HUES48 (cell line): Measurements from ENCODE around the gene CDCP2.

Source experiments
- H3K27ac ChIP-seq: one replicate; pipeline ENCODE4 v1.7.0; 2013; ENCODE audit warnings: low read depth, low read length, inconsistent platforms
- H3K27me3 ChIP-seq: 2 replicates; pipeline ENCODE4 v1.6.1; 2013; ENCODE audit warnings: mild to moderate bottlenecking, low read length; ENCODE audit not compliant: control insufficient read depth, insufficient read depth
- H3K36me3 ChIP-seq: 2 replicates; pipeline ENCODE4 v1.6.1; 2013; ENCODE audit warnings: low read length; ENCODE audit not compliant: control insufficient read depth, insufficient read depth
- H3K4me1 ChIP-seq: 2 replicates; pipeline ENCODE4 v1.6.1; 2013; ENCODE audit warnings: mild to moderate bottlenecking, low read length; ENCODE audit not compliant: control insufficient read depth, insufficient read depth
- H3K4me3 ChIP-seq: 2 replicates; pipeline ENCODE4 v1.5.1; 2013; ENCODE audit warnings: mild to moderate bottlenecking, low read depth, low read length
- H3K9ac ChIP-seq: 2 replicates; pipeline ENCODE4 v1.6.1; 2013; ENCODE audit warnings: mild to moderate bottlenecking, low read depth, low read length, moderate library complexity
- H3K9me3 ChIP-seq: 2 replicates; pipeline ENCODE4 v1.6.1; 2013; ENCODE audit warnings: low read length; ENCODE audit not compliant: control insufficient read depth, insufficient read depth

CDCP2 gene

DNA sequence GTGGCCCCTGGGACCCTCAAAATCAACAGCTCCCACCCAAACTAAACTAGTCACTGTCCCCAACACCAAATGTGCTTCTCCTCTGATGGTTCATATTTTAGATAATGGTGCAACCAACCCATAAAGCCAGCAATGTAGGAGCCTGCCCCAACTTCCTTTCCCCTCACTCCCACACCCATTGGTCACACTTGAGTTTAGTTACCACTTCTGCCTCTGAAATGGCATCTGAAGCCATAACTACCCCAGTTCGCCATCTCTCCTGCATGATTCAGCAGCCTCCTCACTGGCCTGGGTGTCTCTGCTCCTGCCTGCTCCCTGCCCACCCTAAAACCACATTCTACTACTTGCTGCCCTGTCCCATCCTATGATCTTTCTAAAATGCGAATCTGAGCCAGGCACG lies 3.4 kb upstream of the CDCP2 start:
- Histone ChIP-seq H3K9me3 (no peaks in the 10 kb centered on the region), H3K4me3 (no peak overlapping the region), H3K9ac (no peak overlapping the region), H3K27ac (no peak overlapping the region), H3K4me1 (peaks cover 10% of the 10 kb centered on the region; the same call in 1 of the 2 replicates), H3K36me3 (no peaks in the 10 kb centered on the region), H3K27me3 (no peaks in the 10 kb centered on the region)

- Histone ChIP-seq H3K4me1 (peaks cover 10% of the 10 kb centered on the region; the same call in 1 of the 2 replicates), H3K4me3 (no peak overlapping the region), H3K9me3 (no peaks in the 10 kb centered on the region), H3K27ac (no peak overlapping the region), H3K36me3 (no peaks in the 10 kb centered on the region), H3K9ac (no peak overlapping the region), H3K27me3 (no peaks in the 10 kb centered on the region)
These were observed 987 bp upstream of the CDCP2 start for GRCh38 chr1:54153535-54154439.

GRCh38 chr1:54151013-54151412 lies 1.8 kb downstream of the CDCP2 start:
- H3K4me1 ChIP-seq, result peaks cover 10% of the 10 kb centered on the region; the same call in 1 of the 2 replicates
- no peak overlapping the region for H3K4me3 ChIP-seq
- no peaks in the 10 kb centered on the region for H3K36me3 ChIP-seq
- H3K27ac ChIP-seq, result no peak overlapping the region
- H3K27me3 ChIP-seq, result no peaks in the 10 kb centered on the region
- H3K9me3 ChIP-seq, result no peaks in the 10 kb centered on the region
- H3K9ac ChIP-seq, result no peak overlapping the region

DNA sequence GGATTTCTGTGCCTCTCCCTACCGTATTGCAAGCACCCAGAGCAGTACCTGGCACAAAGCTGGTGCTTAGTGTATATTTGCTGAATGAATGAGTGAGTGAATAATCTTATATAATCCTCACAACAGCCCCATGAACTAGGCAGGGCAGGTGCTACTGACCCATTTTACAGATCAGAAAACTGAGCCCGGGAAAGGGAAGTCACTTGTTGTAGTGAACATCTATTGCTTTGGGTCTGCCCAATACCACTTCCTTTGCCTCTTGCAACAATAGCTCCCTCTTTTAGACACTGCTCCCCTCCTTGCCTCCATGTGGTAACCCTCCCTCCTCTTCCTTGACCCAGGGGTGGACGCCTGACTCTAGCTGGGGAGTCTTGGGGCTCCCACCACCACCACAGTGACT lies 3.1 kb downstream of the CDCP2 start:
- Histone ChIP-seq H3K27ac (no peak overlapping the region), H3K9ac (no peak overlapping the region), H3K27me3 (no peaks in the 10 kb centered on the region), H3K4me1 (peaks cover 10% of the 10 kb centered on the region; the same call in 1 of the 2 replicates), H3K9me3 (no peaks in the 10 kb centered on the region), H3K4me3 (no peak overlapping the region), H3K36me3 (no peaks in the 10 kb centered on the region)

DNA sequence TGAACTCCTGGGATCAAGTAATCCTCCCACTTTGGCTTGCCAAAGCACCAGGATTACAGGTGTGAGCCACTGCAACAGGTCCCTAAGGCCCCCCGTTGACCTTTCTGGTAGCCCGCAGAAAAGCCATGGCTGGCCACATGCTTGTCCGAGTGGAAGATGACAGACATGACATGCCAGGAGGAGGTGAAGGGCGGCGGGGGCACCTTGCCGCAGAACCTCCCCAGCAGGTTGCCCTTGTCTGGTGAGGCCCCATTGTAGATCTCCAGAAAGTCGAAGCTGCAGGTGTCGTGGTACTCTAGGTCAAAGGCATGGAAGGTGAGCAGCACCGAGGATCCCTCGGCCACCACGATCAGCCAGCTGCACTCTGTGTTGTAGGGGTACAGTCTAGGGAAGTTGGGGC lies 8.4 kb downstream of the CDCP2 start:
- Histone ChIP-seq H3K27me3 (no peaks in the 10 kb centered on the region), H3K9me3 (no peaks in the 10 kb centered on the region), H3K36me3 (no peaks in the 10 kb centered on the region), H3K27ac (no peak overlapping the region), H3K4me1 (no peaks in the 10 kb centered on the region), H3K4me3 (no peak overlapping the region), H3K9ac (no peak overlapping the region)

- H3K27ac ChIP-seq, result no peak overlapping the region
- no peak overlapping the region for H3K4me3 ChIP-seq
- no peaks in the 10 kb centered on the region for H3K36me3 ChIP-seq
- H3K9me3 ChIP-seq, result no peaks in the 10 kb centered on the region
- peaks cover 2% of the 10 kb centered on the region; the same call in 1 of the 2 replicates for H3K4me1 ChIP-seq
- no peaks in the 10 kb centered on the region for H3K27me3 ChIP-seq
- H3K9ac ChIP-seq, result no peak overlapping the region
These were observed 10.5 kb downstream of the CDCP2 start for GRCh38 chr1:54142146-54142900.

GRCh38 chr1:54139711-54140110 lies 13.1 kb downstream of the CDCP2 start:
- Histone ChIP-seq H3K36me3 (no peaks in the 10 kb centered on the region), H3K9me3 (no peaks in the 10 kb centered on the region), H3K27me3 (no peaks in the 10 kb centered on the region), H3K4me3 (no peak overlapping the region), H3K9ac (no peak overlapping the region), H3K27ac (no peak overlapping the region), H3K4me1 (peaks cover 21% of the 10 kb centered on the region)

GRCh38 chr1:54138994-54139393 lies 13.8 kb downstream of the CDCP2 start:
- no peak overlapping the region for H3K27ac ChIP-seq
- H3K36me3 ChIP-seq, result no peaks in the 10 kb centered on the region
- no peaks in the 10 kb centered on the region for H3K27me3 ChIP-seq
- no peaks in the 10 kb centered on the region for H3K9me3 ChIP-seq
- no peak overlapping the region for H3K9ac ChIP-seq
- H3K4me3 ChIP-seq, result no peak overlapping the region
- H3K4me1 ChIP-seq, result peaks cover 21% of the 10 kb centered on the region

GRCh38 chr1:54137534-54138061 lies 15.2 kb downstream of the CDCP2 start:
- no peak overlapping the region for H3K27ac ChIP-seq
- no peaks in the 10 kb centered on the region for H3K36me3 ChIP-seq
- H3K9me3 ChIP-seq, result no peaks in the 10 kb centered on the region
- H3K27me3 ChIP-seq, result no peaks in the 10 kb centered on the region
- peaks cover 21% of the 10 kb centered on the region for H3K4me1 ChIP-seq
- H3K4me3 ChIP-seq, result no peak overlapping the region
- no peak overlapping the region for H3K9ac ChIP-seq

- no peak overlapping the region for H3K9ac ChIP-seq
- H3K9me3 ChIP-seq, result no peaks in the 10 kb centered on the region
- H3K27ac ChIP-seq, result no peak overlapping the region
- no peaks in the 10 kb centered on the region for H3K36me3 ChIP-seq
- no peak overlapping the region for H3K4me3 ChIP-seq
- no peaks in the 10 kb centered on the region for H3K27me3 ChIP-seq
- H3K4me1 ChIP-seq, result peaks cover 21% of the 10 kb centered on the region
These were observed 15.8 kb downstream of the CDCP2 start for GRCh38 chr1:54136963-54137533.
